ENCODE measurements around the gene POTEH. TPM values are rescaled to one million over a fixed set of nuclear protein-coding genes. Genes with fewer than 3 reads are reported as not detected.
"Not testable (repeated sequence)": the region's sequence is repeated elsewhere in the genome, so short reads cannot be mapped to it uniquely, and the experiment has no call there.

The POTEH gene
- total and polyA plus RNA-seq, 10 of the 15 experiments (the other 5 are each of a cell fraction or from before 2014, with no cell fraction given): 0.05 to 1.9 (median 0.56) TPM; not detected in 3

- SMC1A ChIA-PET (ENCODE audit: uncharacterized antibody, unreplicated experiment); H3K4me2 ChIP-seq (ENCODE audit: control insufficient read depth, insufficient read depth): not testable (repeated sequence)
- 22% methylated on average over 5 of the region's 5 CpGs for WGBS (ENCODE audit: insufficient coverage, insufficient replicate concordance, low lambda C conversion rate, missing lambda C conversion rate)
These were observed 24.3 kb upstream of the POTEH start for GRCh38 chr22:15665478-15665877.

GRCh38 chr22:15669430-15669829 is 20.4 kb upstream of the POTEH start:
- DNase-seq (ENCODE audit: low read depth, low spot score); ATAC-seq; in situ Hi-C loops (cut with MboI); FAIRE-seq; H3K27ac ChIP-seq (ENCODE audit: control insufficient read depth, insufficient read depth); H3K4me1 ChIP-seq (ENCODE audit: control insufficient read depth, insufficient read depth, low read length); CTCF ChIA-PET; POLR2A ChIA-PET; H3K27me3 ChIP-seq (replicated peaks in 1 of 2; ENCODE audit: control insufficient read depth in 2 of 2, insufficient read depth in 2 of 2, low read length in 1 of 2); H3K4me3 ChIP-seq; H3K9ac ChIP-seq (ENCODE audit: control insufficient read depth, insufficient read depth, low read length); H4K20me1 ChIP-seq (ENCODE audit: control insufficient read depth, insufficient read depth); intact Hi-C loops (cut with micrococcal nuclease; ENCODE audit: unreplicated experiment); H3K79me2 ChIP-seq (ENCODE audit: control insufficient read depth, insufficient read depth, low read length); RAD21 ChIA-PET (ENCODE audit: unreplicated experiment); H3K4me2 ChIP-seq (ENCODE audit: control insufficient read depth, insufficient read depth); BruUV-seq (replicated peaks); H3K9me3 ChIP-seq (replicated peaks; ENCODE audit: control insufficient read depth, insufficient read depth, low read length); H3K36me3 ChIP-seq (ENCODE audit: control insufficient read depth in 2 of 2, insufficient read depth in 2 of 2, low read length in 1 of 2); SMC1A ChIA-PET (ENCODE audit: uncharacterized antibody, unreplicated experiment); H2AFZ ChIP-seq (ENCODE audit: control insufficient read depth, low read depth, low read length): not testable (repeated sequence)
- 44% methylated on average over 8 of the region's 12 CpGs for WGBS (ENCODE audit: insufficient coverage, insufficient replicate concordance, low lambda C conversion rate, missing lambda C conversion rate)

More at GRCh38 chr22:15665478-15665877, 24.3 kb upstream of the POTEH start:
- POLR2A ChIA-PET; H4K20me1 ChIP-seq (ENCODE audit: control insufficient read depth, insufficient read depth); H3K27ac ChIP-seq (ENCODE audit: control insufficient read depth, insufficient read depth); DNase-seq (ENCODE audit: low read depth, low spot score); RAD21 ChIA-PET (ENCODE audit: unreplicated experiment); H3K36me3 ChIP-seq (ENCODE audit: control insufficient read depth in 2 of 2, insufficient read depth in 2 of 2, low read length in 1 of 2); H3K9me3 ChIP-seq (replicated peaks; ENCODE audit: control insufficient read depth, insufficient read depth, low read length); H3K4me3 ChIP-seq; H3K9ac ChIP-seq (ENCODE audit: control insufficient read depth, insufficient read depth, low read length); H2AFZ ChIP-seq (ENCODE audit: control insufficient read depth, low read depth, low read length); intact Hi-C loops (cut with micrococcal nuclease; ENCODE audit: unreplicated experiment); H3K4me1 ChIP-seq (ENCODE audit: control insufficient read depth, insufficient read depth, low read length); BruUV-seq (replicated peaks); H3K79me2 ChIP-seq (ENCODE audit: control insufficient read depth, insufficient read depth, low read length); FAIRE-seq; H3K27me3 ChIP-seq (replicated peaks in 1 of 2; ENCODE audit: control insufficient read depth in 2 of 2, insufficient read depth in 2 of 2, low read length in 1 of 2); in situ Hi-C loops (cut with MboI); CTCF ChIA-PET; ATAC-seq: not testable (repeated sequence)

DNA sequence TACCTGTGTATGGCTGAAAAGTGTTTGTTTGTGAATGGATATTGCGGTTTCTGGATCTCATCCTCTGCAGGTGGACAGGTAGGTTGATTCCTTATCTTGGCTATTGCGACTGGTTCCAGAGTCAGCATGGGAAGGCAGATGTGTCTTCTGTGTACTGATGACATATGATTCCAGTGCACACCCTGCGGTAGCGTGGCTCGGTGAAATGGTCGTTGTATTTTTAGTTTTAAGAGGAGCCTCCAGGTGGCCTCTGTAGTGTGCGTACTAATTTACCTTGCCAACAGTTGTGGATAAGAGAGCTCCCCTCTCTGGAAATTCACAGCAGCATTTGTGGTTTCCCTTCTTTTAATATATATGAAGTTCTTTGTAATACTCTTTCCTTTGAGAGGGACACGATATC is 10.1 kb upstream of the POTEH start:
- in situ Hi-C loops (cut with MboI): not testable (repeated sequence)

DNA sequence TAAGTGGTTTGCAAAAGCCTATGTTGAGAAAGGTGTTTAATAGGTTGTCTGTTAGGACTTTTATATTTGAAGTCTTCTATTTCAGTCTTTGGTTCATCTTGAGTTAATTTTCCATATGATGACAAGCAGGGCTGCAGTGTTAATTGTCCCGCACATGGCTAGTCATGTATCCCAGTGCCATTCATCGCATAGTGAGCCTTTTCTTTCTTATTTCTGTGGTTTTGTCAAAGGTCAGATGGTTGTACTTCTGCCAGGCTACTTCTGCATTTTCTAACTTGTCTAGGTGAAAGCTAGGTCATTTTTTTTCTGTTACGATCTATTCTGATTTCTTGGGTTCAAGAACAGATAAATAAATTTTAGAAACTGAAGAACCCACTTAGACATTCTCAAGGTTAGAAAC is 5.7 kb upstream of the POTEH start:
- in situ Hi-C loops (cut with MboI); FAIRE-seq: not testable (repeated sequence)
- WGBS (ENCODE audit: insufficient coverage, insufficient replicate concordance, low lambda C conversion rate, missing lambda C conversion rate): no CpG with 5 or more reads among the region's 3 CpGs

More for the DNA sequence above, 10.1 kb upstream of the POTEH start:
- BruUV-seq (replicated peaks); SMC1A ChIA-PET (ENCODE audit: uncharacterized antibody, unreplicated experiment); H3K4me3 ChIP-seq; H4K20me1 ChIP-seq (ENCODE audit: control insufficient read depth, insufficient read depth); H3K36me3 ChIP-seq (ENCODE audit: control insufficient read depth in 2 of 2, insufficient read depth in 2 of 2, low read length in 1 of 2); DNase-seq (ENCODE audit: low read depth, low spot score); H3K4me1 ChIP-seq (ENCODE audit: control insufficient read depth, insufficient read depth, low read length); FAIRE-seq; H3K4me2 ChIP-seq (ENCODE audit: control insufficient read depth, insufficient read depth); CTCF ChIA-PET; H3K9ac ChIP-seq (ENCODE audit: control insufficient read depth, insufficient read depth, low read length); H3K27ac ChIP-seq (ENCODE audit: control insufficient read depth, insufficient read depth); POLR2A ChIA-PET; H3K79me2 ChIP-seq (ENCODE audit: control insufficient read depth, insufficient read depth, low read length); intact Hi-C loops (cut with micrococcal nuclease; ENCODE audit: unreplicated experiment); H2AFZ ChIP-seq (ENCODE audit: control insufficient read depth, low read depth, low read length); ATAC-seq; H3K27me3 ChIP-seq (replicated peaks in 1 of 2; ENCODE audit: control insufficient read depth in 2 of 2, insufficient read depth in 2 of 2, low read length in 1 of 2); RAD21 ChIA-PET (ENCODE audit: unreplicated experiment); H3K9me3 ChIP-seq (replicated peaks; ENCODE audit: control insufficient read depth, insufficient read depth, low read length): not testable (repeated sequence)
- 80% methylated on average over 6 of the region's 8 CpGs for WGBS (ENCODE audit: insufficient coverage, insufficient replicate concordance, low lambda C conversion rate, missing lambda C conversion rate)

More for the DNA sequence above, 5.7 kb upstream of the POTEH start:
- DNase-seq (ENCODE audit: low read depth, low spot score); H3K4me2 ChIP-seq (ENCODE audit: control insufficient read depth, insufficient read depth); ATAC-seq; intact Hi-C loops (cut with micrococcal nuclease; ENCODE audit: unreplicated experiment); BruUV-seq (replicated peaks); H3K4me1 ChIP-seq (ENCODE audit: control insufficient read depth, insufficient read depth, low read length); H3K9me3 ChIP-seq (replicated peaks; ENCODE audit: control insufficient read depth, insufficient read depth, low read length); H4K20me1 ChIP-seq (ENCODE audit: control insufficient read depth, insufficient read depth); RAD21 ChIA-PET (ENCODE audit: unreplicated experiment); H3K9ac ChIP-seq (ENCODE audit: control insufficient read depth, insufficient read depth, low read length); H3K27ac ChIP-seq (ENCODE audit: control insufficient read depth, insufficient read depth); H2AFZ ChIP-seq (ENCODE audit: control insufficient read depth, low read depth, low read length); CTCF ChIA-PET; H3K79me2 ChIP-seq (ENCODE audit: control insufficient read depth, insufficient read depth, low read length); H3K27me3 ChIP-seq (replicated peaks in 1 of 2; ENCODE audit: control insufficient read depth in 2 of 2, insufficient read depth in 2 of 2, low read length in 1 of 2); H3K36me3 ChIP-seq (ENCODE audit: control insufficient read depth in 2 of 2, insufficient read depth in 2 of 2, low read length in 1 of 2); H3K4me3 ChIP-seq; SMC1A ChIA-PET (ENCODE audit: uncharacterized antibody, unreplicated experiment); POLR2A ChIA-PET: not testable (repeated sequence)

Measured in GM12878 (cell line).